GM13977 (cell line): ENCODE measurements around the gene CLTRN.

Experiments used
- DNase-seq: peaks from one replicate; pipeline ENCODE4 v3.0.0; 2012; ENCODE audit warnings: low spot score
- in situ Hi-C: fragments of 300-500 bp; cut with MboI; formaldehyde crosslinking; loops from one replicate; pipeline ENCODE4 v1.12.0; 2022; ENCODE audit warnings: low sequenced_read_pairs, low pct_unique_long_range_greater_than_20kb, mixed read lengths, inconsistent platforms; ENCODE audit not compliant: unreplicated experiment
- TF ChIP-seq, protein P1 (sequence below): IDR thresholded peaks from 2 replicates; pipeline ENCODE4 v1.5.1; 2012; ENCODE audit warnings: mild to moderate bottlenecking, control low read depth; ENCODE audit not compliant: insufficient read depth; ENCODE audit errors: extremely low read depth, missing control alignments

The CLTRN gene

DNA sequence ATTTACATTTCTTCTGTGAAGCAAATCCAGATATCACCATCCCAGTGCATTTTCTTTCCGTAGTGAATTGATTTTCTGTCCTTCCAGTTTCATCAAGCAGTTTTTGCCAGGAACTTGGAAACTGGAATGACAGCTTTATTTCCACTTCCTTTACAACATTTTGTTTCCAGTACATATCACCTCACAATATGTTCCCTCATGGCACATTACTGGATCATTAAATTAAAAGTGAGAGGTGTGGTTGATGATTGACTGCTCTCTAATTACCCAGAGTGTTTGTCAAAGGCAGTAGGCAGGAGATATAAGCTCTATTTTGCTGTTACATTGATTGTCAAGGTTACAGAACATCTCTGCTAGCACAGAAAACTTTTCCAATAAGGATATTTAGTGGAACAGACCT lies 41.6 kb downstream of the CLTRN start:
- in situ Hi-C loops = no loop called here
- DNase-seq = no peak
- TF ChIP-seq, protein P1, sequence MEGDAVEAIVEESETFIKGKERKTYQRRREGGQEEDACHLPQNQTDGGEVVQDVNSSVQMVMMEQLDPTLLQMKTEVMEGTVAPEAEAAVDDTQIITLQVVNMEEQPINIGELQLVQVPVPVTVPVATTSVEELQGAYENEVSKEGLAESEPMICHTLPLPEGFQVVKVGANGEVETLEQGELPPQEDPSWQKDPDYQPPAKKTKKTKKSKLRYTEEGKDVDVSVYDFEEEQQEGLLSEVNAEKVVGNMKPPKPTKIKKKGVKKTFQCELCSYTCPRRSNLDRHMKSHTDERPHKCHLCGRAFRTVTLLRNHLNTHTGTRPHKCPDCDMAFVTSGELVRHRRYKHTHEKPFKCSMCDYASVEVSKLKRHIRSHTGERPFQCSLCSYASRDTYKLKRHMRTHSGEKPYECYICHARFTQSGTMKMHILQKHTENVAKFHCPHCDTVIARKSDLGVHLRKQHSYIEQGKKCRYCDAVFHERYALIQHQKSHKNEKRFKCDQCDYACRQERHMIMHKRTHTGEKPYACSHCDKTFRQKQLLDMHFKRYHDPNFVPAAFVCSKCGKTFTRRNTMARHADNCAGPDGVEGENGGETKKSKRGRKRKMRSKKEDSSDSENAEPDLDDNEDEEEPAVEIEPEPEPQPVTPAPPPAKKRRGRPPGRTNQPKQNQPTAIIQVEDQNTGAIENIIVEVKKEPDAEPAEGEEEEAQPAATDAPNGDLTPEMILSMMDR = no peak

DNA sequence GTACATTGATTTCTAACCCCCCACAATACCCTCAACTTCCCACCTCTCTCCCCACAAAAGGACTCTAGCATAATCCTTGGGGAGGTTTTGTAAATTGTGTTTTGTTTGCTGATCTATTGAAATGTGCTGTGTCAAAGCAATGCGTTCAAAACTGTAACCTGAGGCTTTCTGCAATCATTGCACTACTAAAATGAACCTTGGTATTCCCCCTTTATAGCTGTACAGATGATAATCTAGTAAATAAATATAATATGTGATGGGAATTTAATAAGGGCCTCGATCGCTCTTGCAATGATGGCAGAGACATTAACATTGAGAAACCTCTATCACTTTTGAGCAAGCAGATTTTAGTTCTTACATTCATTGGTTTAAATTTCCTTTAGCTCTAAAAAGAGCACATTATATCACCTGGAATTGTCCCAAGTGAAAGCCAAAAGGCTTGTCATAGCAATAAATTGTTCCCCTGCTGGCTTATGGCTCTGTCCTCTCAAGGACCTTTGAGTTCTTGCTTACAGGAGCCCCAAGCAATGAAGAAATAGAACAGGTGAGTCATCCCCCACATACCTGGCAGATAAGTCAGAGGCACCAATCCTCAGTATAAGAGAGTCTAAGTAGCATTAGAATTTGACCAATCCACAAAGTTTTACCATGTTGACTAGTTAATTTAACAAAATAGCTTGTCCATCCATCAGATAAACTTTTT lies 45.4 kb downstream of the CLTRN start:
- no peak for DNase-seq
- TF ChIP-seq, protein P1 = no peak
- in situ Hi-C loops = no loop called here

DNA sequence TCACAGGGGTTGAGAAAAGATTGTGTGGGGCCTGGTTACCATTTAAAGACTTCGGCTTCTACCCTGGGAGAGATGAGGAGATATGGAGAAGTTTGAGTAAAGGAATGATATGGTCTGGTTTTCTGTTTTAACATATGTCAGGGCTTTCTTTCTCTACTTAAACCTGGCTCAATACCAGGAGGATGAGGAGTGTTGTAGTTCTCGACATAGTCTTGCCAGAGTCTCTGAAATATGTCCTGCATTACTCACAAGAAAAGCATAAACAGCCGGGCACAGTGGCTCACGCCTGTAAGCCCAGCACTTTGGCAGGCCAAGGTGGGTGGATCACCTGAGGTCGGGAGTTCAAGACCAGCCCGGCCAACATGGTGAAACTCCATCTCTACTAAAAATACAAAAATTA lies 47.5 kb downstream of the CLTRN start:
- TF ChIP-seq, protein P1 = no peak
- DNase-seq = no peak
- in situ Hi-C loops = no loop called here

DNA sequence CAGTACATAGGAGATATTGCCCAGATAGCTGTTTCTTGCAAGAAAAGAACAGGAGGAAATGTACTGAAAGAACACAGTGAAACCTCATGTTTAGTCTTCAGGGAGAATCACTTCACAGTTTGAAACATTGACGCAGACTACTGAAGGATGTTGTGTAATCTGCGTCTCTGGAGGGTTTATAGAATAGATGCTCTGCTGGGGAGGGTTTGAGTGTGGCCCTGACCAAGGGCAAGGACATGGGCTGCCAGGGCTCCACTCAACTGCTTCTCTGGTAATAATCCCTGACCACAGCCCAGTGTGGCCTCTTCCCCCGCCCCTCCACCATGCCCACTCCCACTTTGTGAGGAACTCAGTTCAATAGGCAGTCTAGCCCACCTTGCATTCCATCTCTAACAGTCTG lies 48.1 kb downstream of the CLTRN start:
- in situ Hi-C loops = no loop called here
- DNase-seq = no peak
- TF ChIP-seq, protein P1 = no peak

DNA sequence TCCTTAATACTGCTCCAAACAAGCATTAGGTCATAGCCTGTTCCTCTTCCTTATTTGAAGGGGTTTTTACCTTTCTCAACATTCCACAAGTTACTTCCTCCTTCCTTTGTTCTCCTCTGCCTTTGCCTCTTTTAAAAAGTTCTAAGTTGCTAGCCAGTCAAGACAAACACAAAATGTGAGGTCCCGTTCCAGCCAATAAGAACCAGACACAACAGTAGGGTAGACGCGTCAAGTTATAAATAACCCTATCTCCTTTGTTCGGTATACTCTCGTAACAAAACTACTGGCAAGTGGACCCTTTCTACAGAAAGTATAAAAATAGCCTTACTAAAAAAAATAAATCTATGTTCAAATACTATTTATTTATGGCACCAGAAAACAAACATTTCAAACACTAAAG lies 57.5 kb downstream of the CLTRN start:
- in situ Hi-C loops = no loop called here
- TF ChIP-seq, protein P1 = no peak
- DNase-seq = no peak

DNA sequence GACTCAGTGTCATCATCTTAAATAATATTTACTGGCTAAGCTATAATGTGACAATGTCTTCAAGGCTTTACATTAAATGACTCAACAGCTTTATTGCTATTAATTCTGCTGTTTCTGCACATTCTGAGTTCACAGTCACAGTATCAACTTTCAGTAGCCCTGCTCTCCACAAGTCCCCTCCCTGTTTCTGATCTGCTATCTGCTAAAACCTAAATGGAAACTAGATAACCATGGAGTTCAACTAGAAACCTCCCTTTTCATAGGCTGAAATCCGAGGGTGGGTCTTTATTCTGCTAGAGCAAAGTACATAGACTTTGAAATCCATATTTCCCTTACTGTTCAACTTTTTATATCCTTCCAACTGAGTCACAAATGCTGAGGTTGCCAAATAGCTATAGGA lies 58.5 kb downstream of the CLTRN start:
- in situ Hi-C loops = no loop called here
- TF ChIP-seq, protein P1 = no peak
- no peak for DNase-seq
